GM19043 (cell line): ENCODE results near the gene HAUS1.
"Not testable (repeated sequence)": the region's sequence is repeated elsewhere in the genome, so short reads cannot be mapped to it uniquely, and the experiment has no call there.

Source experiments
- ATAC-seq: cut with Tn5 transposase; IDR thresholded peaks from one replicate; pipeline ENCODE4 v1.9.1; 2021; ENCODE audit warnings: low read depth; ENCODE audit not compliant: unreplicated experiment

Gene HAUS1

DNA sequence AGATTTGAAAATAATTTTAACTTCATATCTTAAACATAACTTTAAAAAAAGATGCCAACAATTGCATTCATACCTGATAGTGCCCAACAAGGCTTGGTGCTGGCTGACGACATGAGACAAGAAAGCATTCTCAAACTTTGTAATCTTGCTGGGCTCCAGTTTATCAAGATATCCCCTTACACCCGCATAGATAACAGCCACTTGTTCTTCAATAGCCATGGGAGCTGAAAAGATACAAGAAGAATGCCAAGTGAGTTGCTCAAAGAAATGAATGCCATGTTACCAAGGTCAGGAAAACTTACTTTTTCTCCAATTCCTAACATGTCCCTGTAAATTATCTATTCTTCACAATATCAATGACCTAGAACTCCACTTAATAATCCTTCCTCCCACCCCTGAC, 19.8 kb upstream of the HAUS1 start:
- ATAC-seq = no peak

DNA sequence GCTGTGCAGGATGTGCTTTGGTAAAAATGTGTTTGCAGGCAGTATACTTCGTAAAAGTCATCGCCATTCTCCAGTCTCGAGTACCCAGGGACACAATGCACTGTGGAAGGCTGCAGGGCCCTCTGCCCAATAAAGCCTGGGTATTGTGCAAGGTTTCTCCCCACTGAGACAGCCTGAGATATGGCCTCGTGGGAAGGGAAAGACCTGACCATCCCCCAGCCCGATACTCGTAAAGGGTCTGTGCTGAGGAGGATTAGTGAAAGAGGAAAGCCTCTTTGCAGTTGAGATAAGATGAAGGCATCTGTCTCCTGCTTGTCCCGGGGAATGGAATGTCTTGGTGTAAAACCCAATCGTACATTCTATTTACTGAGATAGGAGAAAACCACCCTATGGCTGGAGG, 15.7 kb upstream of the HAUS1 start:
- ATAC-seq = not testable (repeated sequence)

DNA sequence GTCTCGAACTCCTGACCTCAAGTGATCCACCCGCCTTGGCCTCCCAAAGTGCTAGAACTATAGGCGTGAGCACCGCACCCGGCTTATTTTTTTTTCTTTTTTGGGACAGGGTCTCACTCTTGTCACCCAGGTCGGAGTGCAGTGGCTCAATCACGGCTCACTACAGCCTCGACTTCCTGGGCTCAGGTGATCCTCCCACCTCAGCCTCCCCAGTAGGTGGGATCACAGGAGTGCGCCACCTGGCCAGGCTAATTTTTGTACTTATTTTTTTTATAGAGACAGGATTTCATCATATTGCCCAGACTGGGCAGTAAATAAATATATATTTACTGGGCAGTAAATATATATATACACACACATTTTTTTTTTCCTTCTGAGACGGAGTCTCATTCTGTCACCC, 8.7 kb upstream of the HAUS1 start:
- no peak for ATAC-seq

DNA sequence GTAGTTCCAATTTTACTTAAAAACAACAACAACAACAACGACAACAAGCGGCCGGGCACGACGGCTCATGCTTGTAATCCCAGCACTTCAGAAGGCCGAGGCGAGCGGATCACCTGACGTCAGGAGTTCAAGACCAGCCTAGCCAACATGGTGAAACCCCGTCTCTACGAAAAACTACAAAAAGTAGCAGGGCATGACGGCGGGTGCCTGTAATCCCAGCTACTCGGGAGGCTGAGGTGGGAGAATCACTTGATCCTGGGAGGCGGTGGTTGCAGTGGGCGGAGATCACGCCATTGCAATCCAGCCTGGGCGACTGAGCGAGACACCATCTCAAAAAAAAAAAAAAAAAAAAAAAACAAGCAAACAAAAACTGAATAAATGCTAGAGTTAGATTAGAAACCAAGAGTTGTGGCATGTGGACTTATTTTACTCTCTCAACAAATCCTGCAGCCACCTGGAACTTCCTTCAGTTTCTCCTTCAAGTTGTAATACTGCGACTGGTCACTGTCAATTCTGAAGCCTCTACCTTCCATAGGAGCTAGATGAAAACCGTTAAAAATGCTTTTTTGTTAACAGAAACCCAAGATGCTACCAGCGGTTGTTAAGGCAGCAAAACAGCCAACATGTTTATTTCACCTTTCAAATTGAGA, 7.4 kb upstream of the HAUS1 start:
- no peak for ATAC-seq

DNA sequence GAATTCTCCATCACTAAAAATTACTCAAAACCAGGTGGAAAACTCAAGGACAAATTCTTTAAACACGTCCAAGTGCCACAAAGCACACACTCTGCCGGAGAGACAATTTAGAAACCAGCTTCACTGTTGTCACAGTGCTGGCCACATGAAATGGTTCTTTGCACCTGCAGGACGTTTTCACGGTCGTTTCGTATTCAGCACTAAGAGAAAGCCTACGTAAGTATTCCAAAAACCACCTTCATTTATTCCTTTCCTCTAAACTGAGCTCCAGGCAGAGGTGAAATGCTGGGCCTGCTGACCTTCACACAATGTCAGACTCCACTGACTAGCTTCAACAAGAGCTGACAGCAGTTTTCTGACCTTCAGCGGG, 6.8 kb upstream of the HAUS1 start:
- ATAC-seq = peak; percentile 8

DNA sequence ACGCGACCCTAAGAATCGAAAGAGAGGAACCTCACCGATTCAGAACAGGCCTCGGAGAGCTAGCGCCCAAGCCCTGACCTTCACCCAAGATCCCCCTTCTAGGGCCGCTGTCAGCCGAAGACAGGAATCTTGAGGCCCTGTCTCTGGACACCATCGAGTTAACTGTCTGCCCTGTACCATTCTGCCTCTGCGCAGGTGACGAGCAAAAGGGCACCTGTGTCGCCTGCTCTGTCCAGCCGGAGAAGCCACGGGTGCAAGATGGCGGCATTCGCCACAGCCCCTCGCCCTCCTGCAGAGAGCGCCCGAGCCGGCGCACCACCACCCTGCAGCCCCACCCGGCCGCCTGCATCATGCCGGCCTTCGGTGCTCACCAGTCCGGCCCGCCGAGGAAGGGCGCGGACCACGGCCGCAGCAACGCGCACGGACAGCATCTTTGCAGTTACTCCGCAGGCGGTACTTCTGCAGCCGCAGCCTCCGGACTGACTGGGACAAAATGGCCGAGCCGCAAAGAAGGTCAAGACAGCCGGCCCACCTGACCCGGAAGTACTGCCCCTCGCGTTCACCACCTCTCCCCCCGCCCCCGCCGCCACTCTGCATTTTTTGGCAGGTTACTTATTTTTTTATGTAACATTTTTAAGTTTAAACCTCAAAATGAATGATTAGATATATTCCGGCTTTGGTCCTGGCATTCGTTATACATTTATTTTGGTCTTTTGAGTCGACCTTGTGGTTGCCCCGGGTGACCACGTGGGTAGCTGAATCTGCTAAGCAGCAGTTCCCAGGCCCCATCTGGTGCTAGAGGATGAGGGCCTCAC, 6.2 kb upstream of the HAUS1 start, which contains the start of gene ATP5F1A:
Gene ATP5F1A, minus strand, starts transcription at position 496 of the 815 bp plus-strand sequence. Its CDS starts 65 bp downstream, at position 431.
- peak; percentile 85 for ATAC-seq

DNA sequence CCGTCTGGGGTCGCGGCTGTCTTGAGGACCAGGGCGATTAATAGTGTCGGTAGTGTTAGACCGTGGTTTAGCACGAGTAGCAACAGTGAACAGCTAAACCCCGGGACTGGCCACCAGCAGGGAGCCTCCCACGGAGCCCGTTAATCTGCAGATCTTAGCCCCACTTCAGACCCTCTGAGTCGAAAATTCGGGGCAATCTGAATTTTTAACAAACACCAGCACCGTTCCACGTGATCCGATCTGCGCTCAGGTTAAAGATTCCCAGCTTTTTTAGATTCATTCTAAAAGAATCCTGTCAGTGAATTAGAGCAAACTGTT, 5.6 kb upstream of the HAUS1 start:
- ATAC-seq = no peak

DNA sequence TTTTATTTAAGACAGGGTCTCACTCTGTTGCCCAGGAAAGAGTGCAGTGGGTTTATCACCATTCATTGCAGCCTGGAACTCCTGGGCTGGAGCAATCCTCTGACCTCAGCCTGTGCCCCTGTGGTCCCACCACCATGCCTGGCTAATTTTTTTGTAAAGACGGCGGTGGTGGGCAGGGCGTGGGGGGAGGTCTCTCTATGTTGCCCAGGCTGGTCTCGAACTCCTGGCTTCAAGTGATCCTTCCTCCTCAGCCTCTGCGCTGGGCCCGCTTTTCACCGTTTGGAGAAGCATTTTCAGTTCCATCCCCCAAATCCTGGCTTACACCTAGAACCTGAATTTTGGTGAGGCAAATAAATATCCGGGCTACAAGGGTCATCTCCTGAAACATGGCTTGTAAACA, 4.7 kb upstream of the HAUS1 start:
- ATAC-seq = no peak

DNA sequence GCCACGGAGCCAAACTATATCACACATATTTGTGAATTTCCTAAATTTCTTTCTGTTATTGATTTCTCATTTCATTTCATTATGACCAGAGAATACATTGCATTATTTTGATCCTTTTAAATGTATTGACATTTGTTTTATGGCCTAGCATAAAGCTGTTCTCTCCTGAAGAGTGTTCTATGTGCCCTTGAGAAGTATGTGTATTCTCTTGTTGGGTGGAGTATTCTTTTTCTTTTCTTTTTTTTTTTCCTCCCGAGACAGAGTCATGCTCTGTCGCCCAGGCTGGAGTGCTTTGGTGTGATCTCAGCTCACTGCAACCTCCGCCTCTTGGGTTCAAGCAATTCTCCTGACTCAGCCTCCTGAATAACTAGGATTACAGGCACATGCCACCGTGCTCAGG, 5.2 kb downstream of the HAUS1 start:
- ATAC-seq = no peak

DNA sequence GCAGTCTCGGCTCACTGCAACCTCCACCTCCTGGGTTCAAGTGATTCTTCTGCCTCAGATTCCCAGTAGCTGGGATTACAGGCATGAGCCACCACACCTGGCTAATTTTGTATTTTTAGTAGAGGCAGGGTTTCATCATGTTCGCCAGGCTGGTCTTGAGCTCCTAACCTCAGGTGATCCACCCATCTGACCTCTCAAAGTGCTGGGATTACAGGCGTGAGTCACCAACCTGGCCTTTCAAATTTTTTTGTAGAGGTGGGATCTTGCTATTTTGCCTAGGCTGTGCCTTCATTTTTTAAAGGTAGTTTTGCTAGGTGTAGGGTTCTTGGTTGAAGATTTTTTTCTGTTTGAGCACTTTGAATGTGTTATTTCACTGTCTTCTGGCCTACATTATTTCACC, 6.2 kb downstream of the HAUS1 start:
- ATAC-seq = no peak

DNA sequence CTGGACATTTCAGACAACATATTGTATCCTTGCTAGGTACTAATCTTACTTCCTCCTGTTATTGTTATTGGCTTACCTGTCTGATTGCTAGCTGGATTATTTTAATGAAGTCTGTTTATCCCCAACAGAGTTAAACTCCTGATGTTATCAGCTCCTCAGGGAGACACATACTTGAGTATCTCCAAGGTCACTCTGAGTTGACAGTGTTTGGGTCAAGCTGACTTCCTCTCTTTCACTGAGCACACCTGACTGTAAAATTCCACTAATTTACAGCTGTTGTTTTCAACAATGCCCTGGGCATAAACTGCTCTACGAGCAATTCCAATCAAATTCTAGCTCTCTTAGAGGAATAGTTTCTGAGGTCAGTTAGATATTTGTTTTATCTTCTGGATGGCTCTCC, 9.6 kb downstream of the HAUS1 start:
- ATAC-seq = no peak

DNA sequence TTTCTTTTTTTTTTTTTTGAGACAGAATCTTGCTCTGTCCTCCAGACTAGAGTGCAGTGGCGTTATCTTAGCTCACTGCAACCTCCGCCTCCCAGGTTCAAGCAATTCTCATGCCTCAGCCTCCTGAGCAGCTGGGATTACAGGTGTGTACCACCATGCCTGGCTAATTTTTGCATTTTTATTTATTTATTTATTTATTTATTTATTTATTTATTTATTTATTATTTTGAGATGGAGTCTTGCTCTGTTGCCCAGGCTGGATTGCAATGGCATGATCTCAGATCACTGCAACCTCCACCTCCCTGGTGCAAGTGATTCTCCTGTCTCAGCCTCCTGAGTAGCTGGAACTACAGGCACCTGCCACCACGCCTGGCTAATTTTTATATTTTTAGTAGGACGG, 22.4 kb downstream of the HAUS1 start:
- not testable (repeated sequence) for ATAC-seq

DNA sequence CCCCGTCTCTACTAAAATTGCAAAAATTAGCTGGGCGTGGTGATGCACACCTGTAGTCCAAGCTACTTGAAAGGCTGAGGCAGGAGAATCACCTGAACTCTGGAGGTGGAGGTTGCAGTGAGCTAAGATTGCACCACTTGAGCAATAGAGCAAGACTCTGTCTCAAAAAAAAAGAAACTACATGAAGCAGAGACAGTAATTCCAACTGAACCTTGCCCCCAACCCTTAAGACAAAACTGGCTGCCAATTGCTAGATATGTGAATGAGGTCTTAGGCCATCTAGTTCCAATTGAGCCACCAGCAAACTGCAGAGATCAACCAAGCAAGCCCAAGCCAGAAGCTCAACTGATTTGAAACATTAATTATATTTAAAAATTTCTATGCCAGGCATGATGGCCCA, 25.9 kb downstream of the HAUS1 start:
- ATAC-seq = no peak

DNA sequence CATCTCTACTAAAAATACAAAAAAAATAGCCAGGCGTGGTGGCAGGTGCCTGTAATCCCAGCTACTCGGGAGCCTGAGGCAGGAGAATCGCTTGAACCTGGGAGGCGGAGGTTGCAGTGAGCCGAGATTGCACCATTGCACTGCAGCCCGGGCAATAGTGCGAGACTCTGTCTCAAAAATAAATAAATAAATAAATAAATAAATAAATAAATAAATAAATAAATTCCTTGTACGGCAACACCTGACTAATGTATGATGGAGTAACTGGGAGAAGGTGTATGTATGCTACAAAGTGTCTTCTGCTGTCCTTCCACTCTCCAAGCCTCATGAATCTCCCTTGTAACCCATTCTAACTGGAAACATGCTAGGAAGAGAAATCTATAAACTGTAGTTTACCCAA, 26.4 kb downstream of the HAUS1 start:
- not testable (repeated sequence) for ATAC-seq

DNA sequence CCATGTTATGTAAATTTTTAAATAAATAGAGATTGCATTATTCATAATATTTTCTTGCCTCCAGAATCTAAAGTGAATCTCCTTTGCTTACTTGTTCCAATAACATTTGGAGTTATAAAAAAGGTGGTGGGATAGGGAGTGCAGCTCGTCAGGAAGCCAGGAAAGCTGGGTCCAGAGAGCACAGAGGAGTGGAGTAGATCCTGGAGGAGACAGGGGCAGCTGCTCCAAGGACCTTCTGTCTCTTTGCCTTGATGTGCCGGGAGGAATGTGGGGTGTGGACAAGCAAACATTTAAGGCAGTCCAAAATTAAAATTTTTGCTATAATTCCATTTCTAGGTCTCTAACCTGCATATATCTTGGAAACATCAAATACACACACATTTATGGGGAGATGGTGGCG, 29.3 kb downstream of the HAUS1 start:
- no peak for ATAC-seq

DNA sequence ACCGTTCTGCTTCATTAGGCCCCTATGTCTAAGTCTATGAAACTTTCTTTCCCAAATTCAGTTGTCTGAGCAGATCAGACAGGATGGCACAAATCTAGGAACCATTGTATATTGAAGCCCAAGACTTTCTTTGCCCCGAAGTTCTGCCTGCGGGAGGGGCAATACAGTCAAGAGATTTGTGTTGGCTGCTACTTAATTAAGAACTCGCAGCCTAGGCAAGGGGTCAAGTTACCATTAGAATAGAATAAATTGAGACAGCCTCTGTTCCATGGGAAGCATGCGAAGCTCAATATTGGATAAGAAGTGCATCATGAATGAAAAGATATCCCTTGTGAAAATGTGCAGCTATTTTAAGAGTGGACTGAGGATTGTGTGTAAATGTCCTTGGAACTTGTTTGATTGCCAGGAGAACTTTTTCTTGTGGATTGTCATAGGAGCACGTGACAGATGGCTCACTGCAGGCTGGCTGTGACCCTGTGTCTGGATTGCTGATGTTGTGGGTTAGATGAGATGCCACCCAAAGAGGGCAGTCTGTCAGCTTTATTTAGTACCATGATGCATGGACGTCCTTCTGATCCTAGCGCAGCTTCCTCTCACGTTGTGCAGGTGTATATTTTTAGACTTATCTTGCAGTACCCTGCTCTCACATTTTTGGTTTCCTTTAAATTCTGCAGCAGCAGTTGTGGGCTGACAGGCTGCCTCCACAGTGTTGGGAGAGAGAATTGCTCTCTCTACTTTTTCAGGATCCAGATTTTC, 30.9 kb downstream of the HAUS1 start:
- no peak for ATAC-seq

DNA sequence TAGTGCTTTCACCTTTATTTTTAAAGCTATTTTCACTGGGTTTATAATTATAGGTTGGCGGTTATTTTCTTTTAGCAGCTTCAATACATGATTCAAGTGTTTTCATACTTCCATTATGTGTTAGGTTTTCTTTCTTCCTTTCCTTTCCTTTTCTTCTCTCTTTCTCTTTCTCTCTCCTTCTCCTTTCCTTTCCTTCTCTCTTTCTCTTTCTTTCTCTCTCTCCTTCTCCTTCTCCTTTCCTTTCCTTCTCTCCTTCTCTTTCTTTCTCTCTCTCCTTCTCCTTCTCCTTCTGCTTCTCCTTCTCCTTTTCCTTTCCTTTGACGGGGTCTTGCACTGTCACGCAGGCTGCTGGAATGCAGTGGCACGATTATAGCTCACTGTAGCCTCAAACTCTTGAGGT, 36.0 kb downstream of the HAUS1 start:
- ATAC-seq = no peak

DNA sequence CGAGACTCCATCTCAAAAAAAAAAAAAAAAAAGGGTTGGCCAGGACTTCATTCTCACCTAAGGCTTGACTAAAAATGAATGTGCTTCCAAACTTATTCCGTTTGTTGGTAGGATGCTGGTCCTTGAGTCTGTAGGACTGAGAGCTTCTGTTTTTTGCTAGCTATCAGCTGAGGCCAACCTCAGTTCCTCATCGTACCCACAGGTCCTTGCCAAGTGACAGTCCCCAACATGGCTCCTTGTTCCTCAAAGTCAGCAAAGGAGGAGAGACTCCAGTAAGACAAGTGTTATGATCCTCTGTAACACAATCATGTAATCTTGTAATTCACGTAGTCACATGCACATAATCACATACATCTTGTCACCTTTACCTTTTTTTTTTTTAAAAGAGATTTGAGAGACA, 37.0 kb downstream of the HAUS1 start:
- ATAC-seq = no peak

DNA sequence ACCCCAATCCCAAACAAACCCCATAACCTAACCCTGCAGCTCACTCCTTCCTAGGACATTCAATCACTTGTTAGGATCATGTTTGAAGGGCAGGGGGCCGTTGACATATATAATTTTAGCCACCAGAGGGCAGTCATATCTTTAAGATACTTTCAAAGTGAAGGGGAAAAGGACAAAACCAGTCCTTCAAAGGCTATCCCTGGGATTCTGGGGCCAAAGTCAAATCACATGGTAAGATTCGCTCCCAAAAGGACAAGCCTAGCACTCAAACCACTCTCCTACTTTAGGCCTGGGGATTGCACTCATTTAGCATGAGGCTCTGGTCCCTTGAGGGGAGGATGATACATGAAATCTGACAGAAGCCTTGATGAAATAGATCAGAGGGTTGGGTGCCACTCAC, 44.6 kb downstream of the HAUS1 start:
- no peak for ATAC-seq

DNA sequence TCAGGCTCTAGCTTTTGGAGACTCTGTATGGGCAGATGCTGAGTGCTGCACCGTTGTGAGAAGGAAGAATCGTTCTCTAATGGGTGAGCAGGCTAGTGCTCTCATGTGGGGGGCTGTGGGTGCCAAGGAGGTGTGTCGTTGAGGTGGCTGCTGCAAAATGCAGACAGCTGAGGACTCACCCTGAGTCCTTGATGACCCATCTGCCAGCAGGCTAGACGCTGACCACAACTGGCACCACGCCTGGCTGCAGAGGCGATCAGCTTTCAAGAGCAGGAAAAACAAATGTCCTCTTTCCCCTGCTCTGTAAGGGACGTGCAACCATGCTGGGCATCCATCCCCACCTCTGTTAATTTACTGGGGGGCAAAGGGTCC, 48.2 kb downstream of the HAUS1 start:
- no peak for ATAC-seq

DNA sequence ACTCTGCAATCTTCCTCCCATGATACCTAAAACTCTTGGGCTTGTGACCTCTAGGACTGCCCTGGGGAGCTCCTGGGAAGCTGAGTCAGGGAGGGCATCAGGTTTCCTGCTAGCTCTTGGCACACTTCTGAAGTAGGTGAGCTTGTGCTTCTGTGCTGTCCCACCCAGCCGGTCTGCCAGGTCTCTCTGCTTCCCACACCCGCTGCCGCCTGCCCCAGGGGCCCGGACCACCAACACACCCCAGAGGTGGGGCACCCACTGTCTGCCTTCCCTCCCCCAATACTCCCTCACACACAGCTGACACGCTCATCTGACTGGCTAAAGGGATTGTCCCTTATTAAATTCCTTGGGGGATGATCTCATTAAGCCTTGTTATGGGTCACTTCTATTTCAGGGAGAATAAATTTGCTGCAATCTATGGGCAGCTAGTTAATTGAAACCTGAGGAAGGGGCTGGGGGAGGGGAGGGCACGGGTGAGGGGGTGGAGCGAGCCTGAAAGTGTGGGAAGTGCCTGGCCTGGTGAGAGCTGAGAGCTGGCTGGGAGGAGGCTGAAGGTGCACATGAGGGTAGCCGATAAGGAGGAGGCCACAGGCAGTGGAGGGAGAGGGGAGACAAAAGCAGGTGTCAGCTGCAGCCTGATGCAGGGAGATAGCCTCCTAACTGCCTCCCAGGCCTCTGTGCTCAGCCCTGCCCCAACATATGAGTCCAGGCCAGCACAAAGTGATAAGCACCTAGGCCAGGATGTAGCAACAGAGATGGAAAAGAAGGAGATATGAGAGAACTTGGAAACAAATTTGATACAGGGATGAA, 48.8 kb downstream of the HAUS1 start:
- ATAC-seq = no peak
